Measurements from ENCODE around the gene HSF5. TPM values are rescaled to one million over a fixed set of nuclear protein-coding genes. Genes with fewer than 3 reads are reported as not detected.

HSF5 gene
- total RNA-seq, 1 experiment from 2014 or later, result not detected

GRCh38 chr17:58412961-58413586, 75.1 kb downstream of the HSF5 start:
- Histone ChIP-seq H3K14ac (ENCODE audit: insufficient read depth, low read length) (no peak overlapping the region), H2BK20ac (ENCODE audit: low read depth, low read length, poor library complexity, severe bottlenecking) (no peak overlapping the region), H2AK5ac (ENCODE audit: insufficient read length, low read length) (no peak overlapping the region), H3K9ac (ENCODE audit: extremely low read depth, insufficient read length, low read length) (no peak overlapping the region), H4K5ac (ENCODE audit: insufficient read length, low read depth, low read length) (no peak overlapping the region), H2BK120ac (ENCODE audit: low read depth, low read length, poor library complexity, severe bottlenecking) (no peak overlapping the region), H4K8ac (replicated peaks; ENCODE audit: insufficient read length, low read depth, low read length) (no peak overlapping the region), H3K4ac (ENCODE audit: low read depth, low read length) (no peak overlapping the region), H3K23ac (ENCODE audit: insufficient read length, low read depth, low read length) (no peak overlapping the region), H3K79me1 (ENCODE audit: insufficient read depth, low read depth, low read length, poor library complexity, severe bottlenecking) (no peaks in the 10 kb centered on the region), H2BK15ac (ENCODE audit: low read depth, low read length) (no peak overlapping the region), H4K20me1 (ENCODE audit: control insufficient read depth, insufficient read depth, insufficient read length) (no peaks in the 10 kb centered on the region), H2BK5ac (ENCODE audit: insufficient read length, low read length) (no peak overlapping the region), H3T11ph (ENCODE audit: low read length) (no peak overlapping the region), H3K27ac (ENCODE audit: insufficient read length, low read depth, low read length) (no peak overlapping the region), H3K56ac (ENCODE audit: insufficient read length, low read depth, low read length) (no peak overlapping the region), H3K18ac (ENCODE audit: insufficient read length, low read depth, low read length) (no peak overlapping the region), H2BK12ac (ENCODE audit: insufficient read length, low read depth, low read length) (no peak overlapping the region), H2AFZ (ENCODE audit: low read length) (no peak overlapping the region), H3K79me2 (ENCODE audit: insufficient read depth, low read length) (no peaks in the 10 kb centered on the region), H3K4me2 (ENCODE audit: insufficient read depth, insufficient read length, low read length) (no peak overlapping the region), H3K4me1 (ENCODE audit: insufficient read depth, low read length) (no peaks in the 10 kb centered on the region), H3K23me2 (ENCODE audit: insufficient read length, low read depth, low read length, poor library complexity, severe bottlenecking) (peaks cover 4% of the 10 kb centered on the region), H3K9me3 (ENCODE audit: control insufficient read depth, low read depth, low read length) (no peaks in the 10 kb centered on the region), H3K27me3 (ENCODE audit: insufficient read depth, low read length) (no peaks in the 10 kb centered on the region), H4K91ac (ENCODE audit: insufficient read length, low read depth, low read length) (no peak overlapping the region)
- H3K27me3 Mint-ChIP-seq (ENCODE audit: low read depth), result peaks cover 4% of the 10 kb centered on the region; the same call in 1 of the 2 replicates
- peaks cover 24 to 28% of the 10 kb centered on the region in 2 experiments for H3K4me1 Mint-ChIP-seq
- WGBS (ENCODE audit: extremely low coverage, insufficient read length, low lambda C conversion rate), result no CpG with 5 or more reads among the region's 3 CpGs
- DNase-seq, result no peak
- H3K4me3 Mint-ChIP-seq, result no peak overlapping the region
- H3K9me3 Mint-ChIP-seq, result no peaks in the 10 kb centered on the region
- TF ChIP-seq CTCF (conservative IDR thresholded peaks at IDR 0.05), result no peak
- H3K36me3 Mint-ChIP-seq (ENCODE audit: insufficient read depth in 1 of 3, low read depth in 3 of 3), result no peaks in the 10 kb centered on the region
- no peak overlapping the region for H3K27ac Mint-ChIP-seq

All from H9 (cell line).